Fibroblast of villous mesenchyme (primary cell): ENCODE results near the gene CYBC1. TPM values are rescaled to one million over a fixed set of nuclear protein-coding genes. Genes with fewer than 3 reads are reported as not detected.
"Not testable (repeated sequence)": the region's sequence is repeated elsewhere in the genome, so short reads cannot be mapped to it uniquely, and the experiment has no call there.

Experiments
- DNase-seq: peaks from one replicate; pipeline ENCODE4 v3.0.0-alpha.2; 2010; ENCODE audit warnings: low read depth
- H3K4me3 ChIP-seq: 2 replicates; pipeline ENCODE4 v1.5.1; 2011; ENCODE audit warnings: low read depth, mild to moderate bottlenecking, low read length
- CTCF ChIP-seq: IDR thresholded peaks from 2 replicates; pipeline ENCODE4 v1.5.1; 2012; ENCODE audit warnings: low read depth, mild to moderate bottlenecking, low read length; ENCODE audit not compliant: insufficient read depth
- total RNA-seq: library from RNA; depleted of rRNA; stranded (reverse); fragments of >200 nt; gene quantifications from 2 replicates; pipeline ENCODE4 v1.2.3, GENCODE V29; 2012

Gene CYBC1
- total RNA-seq, 1 donor: 46.2 TPM

GRCh38 chr17:82457929-82458178, 7.3 kb upstream of the CYBC1 start:
- H3K4me3 ChIP-seq: peak overlapping the region; percentile 78
- TF ChIP-seq CTCF: no peak
- no peak for DNase-seq

- peak; percentile 43 for DNase-seq
- TF ChIP-seq CTCF: no peak
These were observed 6.7 kb upstream of the CYBC1 start for GRCh38 chr17:82457073-82457928.

GRCh38 chr17:82453706-82454105, 3.2 kb upstream of the CYBC1 start:
- DNase-seq, H3K4me3 ChIP-seq: not testable (repeated sequence)

More at GRCh38 chr17:82457073-82457928, 6.7 kb upstream of the CYBC1 start:
- peak overlapping the region; percentile 78 for H3K4me3 ChIP-seq

GRCh38 chr17:82453151-82453550, 2.6 kb upstream of the CYBC1 start:
- DNase-seq, H3K4me3 ChIP-seq: not testable (repeated sequence)

GRCh38 chr17:82452162-82452561, 1.6 kb upstream of the CYBC1 start:
- H3K4me3 ChIP-seq: no peak overlapping the region
- DNase-seq: no peak
- no peak for TF ChIP-seq CTCF

- DNase-seq: no peak
- no peak for TF ChIP-seq CTCF
- H3K4me3 ChIP-seq: peak overlapping the region; percentile 88
These were observed 632 bp downstream of the CYBC1 start for GRCh38 chr17:82449883-82450356.

GRCh38 chr17:82449131-82449882, 1.2 kb downstream of the CYBC1 start:
- peak overlapping the region; percentile 88 for H3K4me3 ChIP-seq
- no peak for TF ChIP-seq CTCF
- DNase-seq: no peak
